CD4-positive, alpha-beta T cell treated with Interleukin-10 for 1 hour (primary cell): ENCODE results near the gene PCNX2.
A peak's percentile ranks its signal among the peaks of the same experiment; 100 is the strongest.

Experiments used
- DNase-seq: peaks from one replicate; pipeline ENCODE4 v3.0.0-alpha.2; 2020

Gene PCNX2

DNA sequence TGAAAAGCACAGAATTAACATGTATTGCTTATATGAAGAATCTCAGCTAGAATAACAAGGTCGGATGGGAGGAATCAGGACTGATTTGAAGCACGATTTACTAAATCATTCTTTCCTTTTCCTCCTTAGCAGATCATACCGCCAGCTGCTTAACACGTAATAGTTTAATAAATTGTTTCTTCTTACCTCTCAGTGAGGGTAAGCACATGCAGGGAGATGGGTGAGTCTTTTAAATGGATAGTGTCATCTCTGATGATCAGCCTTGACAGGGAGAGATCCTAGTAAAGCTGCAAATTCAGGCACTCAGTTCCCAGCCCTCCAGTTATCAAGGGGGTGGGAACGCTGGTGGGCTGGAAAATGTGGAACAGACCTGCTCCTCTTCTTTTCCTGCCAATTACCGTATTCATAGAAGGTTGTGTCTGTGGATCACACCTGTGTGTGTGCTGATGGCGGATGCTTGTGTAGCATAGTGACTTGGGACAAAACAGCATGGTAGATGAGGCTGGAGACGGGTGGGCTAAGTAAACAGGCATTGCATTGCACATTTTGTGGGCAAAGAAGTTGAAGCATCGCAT, 314.5 kb downstream of the PCNX2 start:
- DNase-seq, result no peak

DNA sequence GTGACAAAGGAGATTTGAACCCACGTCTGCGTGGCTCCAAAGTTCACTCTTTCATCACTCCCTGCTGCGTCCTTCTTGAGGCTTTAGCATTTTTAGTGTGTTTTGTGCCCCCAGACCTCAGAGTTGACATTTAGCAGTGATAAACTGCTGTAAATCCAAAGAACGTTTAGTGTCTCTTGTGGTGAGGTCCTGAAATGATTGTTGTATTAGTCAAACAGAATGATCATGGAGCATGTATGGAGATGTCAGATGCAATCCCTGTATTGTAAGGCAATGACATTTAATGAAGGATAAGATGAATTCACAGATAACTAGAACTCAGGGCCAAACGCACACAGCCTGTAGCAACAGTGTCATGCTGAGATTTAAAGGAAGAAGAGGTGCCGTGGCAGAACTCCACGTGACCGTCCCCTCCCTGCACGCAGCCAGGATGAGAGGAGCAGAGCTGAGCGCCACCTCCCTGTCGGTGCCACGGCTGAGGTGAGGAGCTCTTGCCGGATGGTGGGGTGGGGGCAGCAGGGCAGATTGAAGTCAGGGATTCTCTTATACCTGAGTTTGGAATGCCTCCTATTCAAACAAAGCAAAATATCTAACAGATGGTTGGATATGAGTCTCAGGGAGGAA, 315.1 kb downstream of the PCNX2 start:
- DNase-seq, result no peak

DNA sequence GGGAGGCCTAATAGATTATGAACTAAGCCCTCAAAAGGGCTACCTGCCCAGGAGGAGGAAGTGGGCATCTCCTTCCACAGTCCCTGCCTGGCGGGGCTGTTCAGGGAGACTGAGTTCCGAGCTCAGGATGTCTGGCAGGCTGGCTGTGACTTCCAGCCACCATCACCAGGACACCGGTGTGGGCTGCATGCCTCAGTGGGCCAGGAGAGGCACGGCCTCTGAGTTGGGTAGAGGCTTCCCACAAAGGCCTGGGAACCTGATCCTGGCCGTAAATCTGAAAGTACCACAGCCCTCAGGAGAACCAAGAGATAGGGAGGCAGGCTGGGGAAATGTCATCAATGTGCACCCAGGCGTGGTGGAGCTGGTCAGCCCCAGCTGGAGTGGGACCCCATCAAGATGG, 316.0 kb downstream of the PCNX2 start:
- no peak for DNase-seq

DNA sequence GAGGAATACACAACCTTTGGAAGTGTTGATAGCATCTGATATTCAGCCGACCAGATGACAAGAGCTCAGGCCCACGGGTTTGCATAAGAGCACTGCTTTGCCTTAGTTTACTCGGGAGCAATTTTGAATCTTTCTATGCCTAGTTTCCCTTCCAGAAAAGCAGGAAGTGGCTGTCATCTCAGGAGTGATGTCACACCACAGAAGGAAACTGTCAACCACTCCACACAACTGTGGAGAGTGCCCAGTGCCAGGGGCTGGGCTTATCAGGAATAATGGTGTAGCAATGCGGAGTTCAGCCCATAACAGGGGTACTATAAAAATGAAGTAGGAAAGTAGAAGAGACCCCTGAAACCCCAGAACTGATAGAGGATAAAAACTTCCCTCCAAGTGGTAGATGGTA, 316.7 kb downstream of the PCNX2 start:
- no peak for DNase-seq

DNA sequence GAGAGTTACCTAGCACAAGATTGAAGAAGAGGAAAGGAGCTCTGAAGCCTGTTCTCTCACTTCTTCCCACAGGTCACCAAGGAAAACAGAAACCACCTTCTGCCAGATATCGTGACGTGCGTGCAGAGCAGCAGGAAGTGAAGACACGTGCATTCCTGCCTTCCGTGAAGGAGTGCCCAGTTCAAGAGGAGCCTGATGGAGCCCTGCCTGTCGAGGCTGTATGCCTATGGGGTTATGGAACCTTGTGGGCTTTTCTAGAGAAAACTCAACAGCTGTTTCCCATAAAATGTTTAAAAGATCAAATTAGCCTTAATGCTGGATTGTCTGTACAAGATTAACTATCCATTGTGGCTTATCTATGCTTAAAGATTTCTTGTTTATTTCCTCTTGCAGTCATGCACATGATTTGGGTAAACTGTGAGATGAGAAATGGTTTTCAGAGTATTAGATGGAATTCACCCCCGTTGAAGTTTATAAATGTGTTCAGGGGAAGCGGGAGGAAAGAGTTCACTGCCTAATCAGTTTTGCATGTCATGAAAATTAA, 317.4 kb downstream of the PCNX2 start:
- peak; percentile 16 for DNase-seq

DNA sequence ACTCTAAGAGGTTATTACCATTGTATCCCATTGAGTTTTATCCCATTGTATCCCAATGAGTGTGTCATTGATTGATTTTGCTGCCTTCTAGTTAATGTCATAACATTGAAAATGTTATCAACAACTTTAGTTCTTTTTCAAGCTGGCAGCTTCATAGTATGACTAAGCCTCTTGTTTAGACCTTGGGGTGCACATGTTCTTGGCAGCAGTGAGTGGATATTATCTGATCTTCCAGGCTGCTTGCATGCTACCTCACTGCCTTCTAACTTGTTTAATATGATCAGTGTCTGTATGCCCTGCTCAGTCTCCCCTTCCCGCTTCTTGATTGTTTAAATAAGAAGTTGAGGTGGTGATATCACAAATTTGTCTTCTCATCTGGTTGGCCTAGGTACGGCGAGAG, 320.6 kb downstream of the PCNX2 start:
- DNase-seq, result no peak

DNA sequence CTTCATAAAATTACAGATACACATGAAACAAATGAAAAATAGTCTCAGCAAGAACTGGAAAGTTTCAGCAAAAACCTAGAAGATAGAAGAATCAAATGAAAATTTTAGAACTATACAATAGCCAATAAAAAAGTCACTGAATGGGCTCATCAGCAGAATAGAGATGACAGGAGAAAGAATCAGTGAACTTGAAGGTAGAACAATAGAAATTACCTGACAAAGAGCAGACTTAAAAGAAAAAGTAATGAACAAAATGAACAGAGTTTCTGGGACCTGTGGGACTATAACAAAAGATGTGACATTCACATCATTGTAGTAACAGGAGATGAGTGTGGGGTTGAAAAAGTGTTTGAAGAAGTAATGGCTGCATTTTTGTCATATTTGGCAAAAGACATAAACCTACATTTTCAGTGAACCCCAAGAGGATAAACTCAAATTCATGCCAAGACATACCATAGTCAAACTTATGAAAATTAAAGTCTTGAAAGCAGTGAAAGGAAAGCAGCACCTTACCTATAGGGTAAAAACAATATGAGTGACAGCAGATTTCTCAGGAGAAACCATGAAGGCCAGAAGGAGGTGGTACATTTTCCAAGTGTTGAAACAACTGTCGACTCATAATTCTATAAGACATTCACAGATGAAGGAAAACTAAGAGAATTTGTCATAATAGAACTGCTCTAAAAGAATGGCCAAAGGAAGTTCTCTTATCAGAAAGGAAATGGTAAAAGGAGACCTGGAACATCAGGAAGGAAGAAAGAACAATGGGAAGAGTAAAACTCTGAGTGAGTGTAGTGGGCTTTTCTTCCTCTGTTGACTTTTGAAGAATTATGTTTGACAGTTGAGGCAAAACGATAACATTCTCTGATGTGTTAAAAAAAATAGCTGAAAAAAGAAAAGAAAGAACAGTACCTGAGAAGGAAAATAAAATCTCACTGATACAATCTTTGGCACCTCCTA, 321.6 kb downstream of the PCNX2 start:
- no peak for DNase-seq

DNA sequence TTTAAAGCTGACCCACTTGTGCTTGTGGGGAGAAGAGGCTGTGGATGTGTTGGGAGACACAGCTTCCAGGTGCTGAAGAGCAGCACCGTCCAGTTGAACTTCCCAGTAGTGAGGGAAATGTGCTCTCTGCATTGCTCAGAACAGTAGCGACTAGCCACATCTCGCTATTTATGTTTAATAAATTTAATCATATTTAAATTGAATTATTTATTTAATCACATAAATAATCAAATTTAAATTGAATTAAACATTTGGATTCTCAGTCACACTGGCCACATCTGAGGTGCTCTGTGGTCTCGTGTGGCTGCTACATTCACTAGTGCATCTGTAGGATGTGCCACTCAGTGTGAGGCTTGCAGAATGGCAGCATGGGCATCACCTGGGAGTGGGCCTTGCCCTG, 325.0 kb downstream of the PCNX2 start:
- DNase-seq, result no peak

DNA sequence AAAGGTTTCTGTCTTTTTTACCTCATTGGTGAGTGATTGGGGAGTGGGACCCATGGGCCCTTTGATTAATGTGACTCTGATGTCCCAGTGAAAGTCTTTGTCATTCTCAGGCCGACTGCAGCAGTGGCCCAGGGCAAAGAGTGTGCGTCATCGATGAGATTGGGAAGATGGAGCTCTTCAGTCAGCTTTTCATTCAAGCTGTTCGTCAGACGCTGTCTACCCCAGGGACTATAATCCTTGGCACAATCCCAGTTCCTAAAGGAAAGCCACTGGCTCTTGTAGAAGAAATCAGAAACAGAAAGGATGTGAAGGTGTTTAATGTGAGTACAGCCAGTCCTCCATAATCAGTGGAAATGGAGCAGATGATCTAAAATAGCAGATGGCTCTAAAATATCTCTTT, 325.7 kb downstream of the PCNX2 start:
- no peak for DNase-seq

DNA sequence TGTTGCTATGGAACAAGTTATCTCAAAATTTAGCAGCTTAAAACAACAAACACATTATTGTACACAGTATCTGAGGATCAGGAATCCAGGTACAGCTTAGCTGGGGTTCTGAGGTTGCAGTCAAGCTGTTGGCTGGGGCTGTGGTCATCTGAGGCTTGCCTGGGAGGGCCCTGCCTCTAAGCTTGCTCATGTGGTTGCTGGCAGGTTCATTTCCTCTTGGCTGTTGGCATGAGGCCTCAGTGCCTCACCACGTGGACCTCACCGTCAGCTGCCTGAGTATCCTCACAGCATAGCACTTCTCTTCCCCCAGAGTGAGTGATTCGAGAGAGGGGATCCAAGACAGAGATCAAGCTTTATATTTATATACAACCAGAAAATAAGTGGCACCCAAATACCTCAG, 326.6 kb downstream of the PCNX2 start:
- no peak for DNase-seq

DNA sequence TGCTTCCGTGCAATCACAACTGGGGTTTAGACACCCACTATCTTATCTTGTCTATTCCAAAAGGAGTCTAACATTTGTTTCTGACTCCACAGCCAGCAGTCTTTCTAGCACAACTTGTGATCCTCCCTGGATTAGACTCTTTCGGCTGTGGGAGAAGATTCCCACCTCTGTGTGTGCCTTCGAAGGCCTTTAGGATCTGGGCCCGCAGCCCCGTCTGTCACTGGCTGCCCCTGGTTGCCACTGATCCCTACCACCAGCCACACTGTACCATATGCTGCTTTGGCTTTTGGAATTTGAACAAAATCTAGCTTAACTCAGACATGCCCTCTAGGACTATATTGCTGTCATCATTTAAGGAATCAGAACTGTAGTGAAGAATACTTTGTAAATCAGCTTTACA, 327.1 kb downstream of the PCNX2 start:
- no peak for DNase-seq

DNA sequence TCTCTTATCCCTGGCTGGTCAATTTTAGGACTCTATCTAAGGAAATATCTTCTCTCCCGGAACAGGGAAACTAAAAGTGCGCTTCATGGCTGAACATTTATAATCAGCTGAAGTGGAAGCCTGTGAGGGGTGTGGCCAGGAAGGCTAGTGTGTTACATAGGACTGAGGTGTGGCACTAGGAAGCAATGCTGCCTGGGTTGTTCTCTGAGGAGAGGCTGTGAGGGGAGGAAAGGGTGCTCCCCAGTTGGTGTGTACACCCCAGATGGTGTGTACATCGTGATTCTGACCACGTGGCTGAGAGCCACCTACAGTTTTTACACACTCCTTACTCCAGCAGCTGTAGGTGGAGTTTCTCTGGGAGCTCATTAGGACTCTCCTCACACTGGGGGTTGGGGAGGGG, 328.9 kb downstream of the PCNX2 start:
- no peak for DNase-seq

DNA sequence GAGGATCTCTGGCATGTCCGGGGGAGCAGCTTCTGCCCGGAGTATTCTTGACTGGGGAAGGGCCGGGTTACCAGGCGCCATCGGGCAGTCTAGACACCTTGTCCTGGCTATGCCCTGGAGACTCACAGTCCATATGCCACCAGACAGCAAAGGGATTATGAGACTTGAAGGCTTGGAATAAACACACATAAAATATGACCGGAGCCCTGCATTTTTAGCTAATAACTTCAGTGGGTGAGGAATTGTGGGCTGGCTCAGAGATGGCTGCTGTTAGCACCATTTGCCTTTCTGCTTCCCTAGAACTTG, 329.7 kb downstream of the PCNX2 start:
- DNase-seq, result no peak

DNA sequence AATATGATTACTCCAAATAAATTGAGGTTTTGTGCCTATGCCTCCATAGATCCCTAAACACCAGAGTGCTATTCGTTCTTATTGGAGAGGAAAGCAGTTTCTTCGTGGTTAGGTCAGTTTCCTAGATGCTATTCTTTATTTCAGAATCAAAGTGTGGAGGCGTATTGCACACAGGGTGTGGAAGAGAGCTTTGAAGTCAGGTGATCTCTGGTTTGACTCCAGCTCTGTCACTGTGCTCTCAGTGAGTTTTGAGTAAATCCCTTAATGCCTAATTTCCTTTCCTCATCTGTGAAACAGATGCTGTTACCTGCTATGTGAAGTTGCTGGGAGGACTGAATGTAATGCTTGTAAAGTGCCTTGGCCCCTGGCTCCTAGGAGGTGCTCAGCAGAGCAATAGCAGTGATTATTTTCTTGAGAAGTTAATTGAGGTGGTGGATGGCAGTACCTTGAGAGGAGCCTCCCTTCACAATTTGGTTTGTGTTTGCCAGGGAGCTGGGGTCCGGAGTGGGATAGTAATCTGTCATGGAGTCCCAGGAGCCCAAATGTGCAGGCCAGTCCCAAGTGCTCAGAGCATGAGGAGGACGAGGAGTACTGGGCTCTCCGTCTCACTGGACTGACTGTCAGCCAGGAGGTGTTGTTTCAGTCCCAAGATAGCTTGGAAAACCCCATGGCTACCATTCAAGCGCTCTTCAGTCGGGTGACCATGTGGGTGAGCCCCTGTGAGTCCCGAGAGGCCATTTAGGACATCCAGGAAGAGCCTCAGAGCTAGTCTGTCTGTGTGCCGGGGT, 330.2 kb downstream of the PCNX2 start:
- no peak for DNase-seq

DNA sequence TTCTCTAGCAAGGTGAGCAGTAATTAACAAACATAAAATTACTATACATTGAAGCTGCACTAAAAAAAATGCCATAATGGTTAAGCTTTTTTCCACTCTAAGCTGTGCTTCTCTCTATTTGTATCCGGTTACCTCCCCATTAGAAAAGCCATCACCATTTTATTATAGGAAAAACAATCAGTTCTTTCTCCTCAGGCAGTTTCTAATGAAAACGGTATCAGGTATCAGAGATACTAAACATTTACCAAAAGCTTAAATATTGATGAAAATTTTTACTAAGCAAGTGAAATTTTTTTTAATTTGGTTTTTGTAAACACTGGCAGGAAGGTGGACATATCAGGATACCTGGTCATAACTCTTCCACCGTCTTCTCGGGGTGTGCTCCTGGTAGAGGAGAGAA, 330.9 kb downstream of the PCNX2 start:
- DNase-seq, result no peak

DNA sequence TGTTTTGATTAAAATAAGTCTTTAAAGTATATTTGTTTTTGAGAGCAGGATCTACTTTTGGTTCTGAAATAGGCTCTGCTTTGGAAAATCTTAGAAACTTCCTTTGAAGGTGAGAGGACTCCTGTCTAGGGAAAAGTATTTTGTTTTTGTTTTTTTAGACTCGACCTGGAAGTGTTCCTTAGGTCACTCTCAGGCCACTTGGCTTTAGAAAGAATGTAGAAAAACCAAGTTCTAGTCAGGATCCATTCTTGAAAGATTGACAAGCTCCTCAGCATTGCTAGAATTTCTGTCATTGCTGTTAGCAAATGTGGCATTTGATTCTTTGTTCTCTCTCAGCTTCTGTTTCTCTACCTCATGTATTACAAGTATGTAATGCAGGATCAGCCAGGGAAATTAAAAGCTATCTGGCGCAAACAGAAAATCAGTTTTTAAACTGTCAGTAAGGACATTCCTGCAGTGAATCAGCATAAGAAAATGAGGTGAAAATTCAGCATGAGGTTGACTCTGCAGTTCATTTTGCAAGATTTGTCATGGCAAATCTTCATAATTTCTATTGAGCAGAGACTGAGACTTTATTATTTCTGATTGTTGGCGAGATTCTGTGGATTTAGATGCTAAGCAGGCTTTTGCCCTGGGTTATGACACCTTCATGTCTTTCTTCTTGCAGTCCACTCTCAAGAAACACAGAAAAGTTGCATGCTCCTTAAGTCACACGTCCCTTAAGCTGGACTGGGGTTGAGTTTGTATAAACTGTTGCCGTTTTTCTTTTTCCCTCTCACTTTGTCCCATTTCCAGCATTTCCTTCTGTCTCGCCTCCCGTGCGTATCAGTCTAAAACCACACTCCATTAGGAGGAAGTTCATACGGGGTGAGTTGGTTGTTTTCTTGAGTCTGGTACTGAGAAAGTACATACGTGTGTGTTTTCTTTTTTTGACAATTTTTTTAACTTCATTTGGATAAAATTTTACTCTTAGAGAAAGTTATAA, 332.5 kb downstream of the PCNX2 start:
- no peak for DNase-seq

DNA sequence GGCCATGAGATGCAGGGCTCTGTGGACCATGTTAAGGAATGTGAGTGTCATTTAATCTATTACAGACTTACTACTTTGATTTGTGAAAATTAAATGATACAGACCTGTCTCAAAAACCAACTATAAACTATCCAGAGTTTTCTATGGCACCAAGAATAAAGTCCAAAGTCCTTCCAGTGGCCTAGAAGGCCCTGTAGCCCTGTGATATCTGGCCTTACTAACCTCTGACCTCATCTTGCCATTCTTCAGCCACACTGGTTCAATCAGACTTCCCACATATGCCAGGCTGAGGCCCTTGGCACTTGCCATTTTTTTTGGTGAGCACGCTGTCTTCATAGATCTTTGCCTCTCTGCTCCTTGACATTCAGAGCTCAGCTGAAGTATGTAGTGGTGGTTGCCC, 337.5 kb downstream of the PCNX2 start:
- no peak for DNase-seq

DNA sequence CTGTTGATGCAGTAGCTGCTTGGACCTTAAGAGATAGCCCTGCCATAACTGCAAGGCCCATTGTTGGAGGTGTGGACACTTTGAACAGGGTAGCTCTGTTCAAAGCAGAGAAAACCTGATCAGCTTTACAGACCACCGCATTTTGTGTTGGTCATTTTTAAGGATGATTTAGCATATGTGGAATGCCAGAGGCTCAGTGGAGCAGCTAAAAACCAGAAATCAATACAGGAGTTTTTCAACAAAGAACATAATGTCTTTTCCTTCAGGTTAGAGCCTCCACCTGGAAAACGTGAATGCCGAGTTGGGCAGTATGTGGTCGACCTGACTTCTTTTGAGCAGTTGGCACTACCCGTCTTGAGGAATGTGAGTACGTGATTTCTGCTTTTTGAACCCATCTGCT, 339.4 kb downstream of the PCNX2 start:
- no peak for DNase-seq

DNA sequence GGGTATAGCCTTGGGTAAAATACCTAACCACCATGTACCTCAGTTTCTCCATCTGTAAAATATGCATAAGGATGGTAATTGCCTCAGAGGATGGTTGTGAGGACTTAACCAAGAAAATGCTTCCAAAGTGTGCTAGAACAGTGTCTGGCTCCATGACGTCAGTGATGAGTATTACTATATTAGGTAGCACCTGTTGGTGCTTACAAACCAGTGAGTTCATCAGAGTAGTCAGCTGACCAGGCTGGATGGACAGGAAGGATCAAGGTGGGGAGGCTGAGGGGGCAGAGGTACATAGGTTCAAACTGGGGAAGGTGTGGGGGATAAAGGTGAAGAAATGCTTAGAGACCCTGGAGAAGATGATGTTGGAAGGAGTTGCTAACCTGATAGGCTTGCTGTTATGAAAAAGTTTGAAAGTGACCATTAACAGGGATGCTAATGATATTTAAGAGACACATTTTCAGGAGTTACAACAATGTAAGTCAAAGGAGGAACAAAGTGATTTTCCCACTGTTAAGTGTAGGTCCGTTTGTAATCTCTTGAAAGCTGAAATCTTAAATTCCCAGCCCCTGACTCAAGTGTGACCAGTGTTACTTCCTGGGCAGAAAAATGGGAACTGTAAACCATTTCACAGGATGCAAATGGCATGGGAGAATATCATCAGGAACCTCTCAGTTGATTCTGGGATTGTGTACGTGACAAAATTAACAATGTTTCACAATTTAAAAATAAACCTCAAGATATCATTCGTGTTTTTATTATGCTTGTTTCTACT, 340.7 kb downstream of the PCNX2 start:
- no peak for DNase-seq

DNA sequence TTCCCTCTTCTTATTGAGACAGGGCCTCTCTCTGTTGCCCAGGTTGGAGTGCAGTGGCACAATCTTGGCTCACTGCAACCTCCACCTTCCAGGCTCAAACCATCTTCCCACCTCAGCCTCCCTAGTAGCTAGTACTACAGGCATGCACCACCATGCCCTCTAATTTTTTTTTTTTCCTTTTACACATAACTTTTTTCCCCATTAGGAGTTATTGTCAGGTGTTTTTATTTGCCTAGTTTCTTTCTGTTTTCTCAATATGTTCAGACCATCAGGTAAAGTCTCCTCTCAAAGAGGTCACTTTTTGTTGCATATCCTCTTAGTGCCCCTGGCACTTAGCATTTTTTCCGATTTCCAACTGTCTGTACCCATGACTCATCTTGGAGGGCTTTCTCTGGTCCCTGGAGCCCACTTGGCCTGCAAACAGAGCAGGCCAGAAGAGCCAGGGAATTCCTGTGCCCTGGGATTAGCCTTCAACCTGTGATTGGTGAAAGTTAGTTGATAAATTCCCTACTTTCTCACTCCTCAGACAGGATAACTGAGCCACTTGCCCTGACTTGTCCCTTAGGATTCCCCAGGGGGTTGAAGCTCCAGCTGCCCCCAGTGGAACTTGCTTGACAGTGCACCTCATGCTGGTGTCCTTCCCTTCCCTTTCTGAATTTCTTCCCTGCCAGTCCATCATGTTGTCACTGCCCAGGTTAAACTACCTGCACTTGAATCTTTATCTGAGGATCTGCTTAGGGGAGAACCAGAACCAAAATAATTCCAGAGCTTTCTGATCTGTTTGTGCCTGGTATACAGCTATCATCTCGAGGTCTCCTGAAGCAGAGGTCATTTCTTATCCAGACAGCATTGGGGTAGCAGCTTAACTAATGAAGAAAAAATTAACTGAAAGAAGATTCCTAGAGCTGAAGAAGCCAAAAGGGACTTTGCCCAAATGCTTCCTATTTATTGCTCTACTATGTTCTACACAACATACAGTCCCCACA, 342.7 kb downstream of the PCNX2 start:
- DNase-seq, result peak; percentile 33
